Lower leg skin (tissue), 3 donors: ENCODE data around the gene KCNG4.

Experiments used
- CTCF ChIP-seq, 3 donors: fragments of 450-650 bp; IDR thresholded peaks; one replicate each; pipeline ENCODE4 v1.5.1; 2016; ENCODE audit warnings: antibody characterized with exemption in 3 of 3, mild to moderate bottlenecking in 3 of 3, moderate library complexity in 2 of 3
- POLR2A ChIP-seq, 2 donors: fragments of 450-650 bp; IDR thresholded peaks; one replicate each; pipeline ENCODE4 v1.6.1; 2016 to 2017; ENCODE audit warnings: antibody characterized with exemption in 2 of 2, mild to moderate bottlenecking in 1 of 2, moderate library complexity in 1 of 2

- no peak for TF ChIP-seq CTCF (IDR thresholded peaks at IDR 0.05)
- no peak for TF ChIP-seq POLR2A (IDR thresholded peaks at IDR 0.05)
Measured at GRCh38 chr16:84184775-84185174, 55.0 kb downstream of the KCNG4 start.
